Renal cortical epithelial cell (primary cell): ENCODE data around the gene ABTB1. TPM values are rescaled to one million over a fixed set of nuclear protein-coding genes. Genes with fewer than 3 reads are reported as not detected.

Experiments
- DNase-seq: peaks from one replicate; pipeline ENCODE4 v3.0.0-alpha.2; 2011; ENCODE audit warnings: low read depth
- total RNA-seq: library from RNA; depleted of rRNA; stranded (reverse); fragments of >200 nt; gene quantifications from 2 replicates; pipeline ENCODE4 v1.2.3, GENCODE V29; 2014

The ABTB1 gene
- total RNA-seq = 5.4 and 13.5 TPM in 2 replicates

GRCh38 chr3:127672429-127673190 is at the start of gene ABTB1:
Gene ABTB1 (plus strand): TSS chr3:127672952. CDS start chr3:127673026, 74 bp downstream.
- DNase-seq = no peak

DNA sequence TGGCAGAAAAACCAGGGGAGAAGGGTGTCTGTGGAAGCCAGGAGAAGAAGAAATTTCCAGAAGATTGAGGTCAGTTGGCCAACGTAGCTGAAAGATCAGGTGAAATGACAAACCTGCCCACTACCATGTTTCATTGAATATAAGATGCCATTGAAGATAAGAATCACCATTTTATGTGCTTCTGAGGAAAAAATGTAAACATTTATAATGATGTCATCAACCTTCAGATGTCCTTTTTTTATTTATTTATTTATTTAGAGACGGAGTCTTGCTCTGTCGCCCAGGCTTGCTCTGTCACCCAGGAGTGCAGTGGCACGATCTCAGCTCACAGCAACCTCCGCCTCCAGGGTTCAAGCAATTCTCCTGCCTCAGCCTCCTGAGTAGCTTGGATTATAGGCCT is 48.7 kb upstream of the ABTB1 start:
- no peak for DNase-seq

- no peak for DNase-seq
These were observed 46.9 kb upstream of the ABTB1 start for GRCh38 chr3:127625821-127626220.

DNA sequence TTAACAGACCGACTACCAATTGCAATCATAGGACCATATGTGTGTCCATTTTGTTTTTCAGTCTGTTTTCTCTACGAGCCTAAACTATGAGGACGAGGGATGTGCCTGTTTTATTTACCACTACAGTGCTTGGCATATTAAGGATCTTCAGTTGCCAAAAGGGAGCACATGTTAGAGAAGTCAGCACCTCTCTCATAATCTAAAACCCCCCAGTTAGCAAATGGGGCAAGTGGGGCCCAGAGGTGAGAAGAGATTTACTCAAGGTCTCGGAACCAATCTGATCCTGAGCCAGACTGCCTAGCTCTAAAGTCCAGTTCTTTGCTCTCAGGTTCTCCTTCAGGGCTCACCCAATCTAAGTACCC is 44.3 kb upstream of the ABTB1 start:
- DNase-seq = no peak

GRCh38 chr3:127628788-127629466 is 43.8 kb upstream of the ABTB1 start, which contains the start of gene PODXL2:
Gene PODXL2 (plus strand): TSS chr3:127629185. CDS start chr3:127629220, 35 bp downstream.
- no peak for DNase-seq

DNA sequence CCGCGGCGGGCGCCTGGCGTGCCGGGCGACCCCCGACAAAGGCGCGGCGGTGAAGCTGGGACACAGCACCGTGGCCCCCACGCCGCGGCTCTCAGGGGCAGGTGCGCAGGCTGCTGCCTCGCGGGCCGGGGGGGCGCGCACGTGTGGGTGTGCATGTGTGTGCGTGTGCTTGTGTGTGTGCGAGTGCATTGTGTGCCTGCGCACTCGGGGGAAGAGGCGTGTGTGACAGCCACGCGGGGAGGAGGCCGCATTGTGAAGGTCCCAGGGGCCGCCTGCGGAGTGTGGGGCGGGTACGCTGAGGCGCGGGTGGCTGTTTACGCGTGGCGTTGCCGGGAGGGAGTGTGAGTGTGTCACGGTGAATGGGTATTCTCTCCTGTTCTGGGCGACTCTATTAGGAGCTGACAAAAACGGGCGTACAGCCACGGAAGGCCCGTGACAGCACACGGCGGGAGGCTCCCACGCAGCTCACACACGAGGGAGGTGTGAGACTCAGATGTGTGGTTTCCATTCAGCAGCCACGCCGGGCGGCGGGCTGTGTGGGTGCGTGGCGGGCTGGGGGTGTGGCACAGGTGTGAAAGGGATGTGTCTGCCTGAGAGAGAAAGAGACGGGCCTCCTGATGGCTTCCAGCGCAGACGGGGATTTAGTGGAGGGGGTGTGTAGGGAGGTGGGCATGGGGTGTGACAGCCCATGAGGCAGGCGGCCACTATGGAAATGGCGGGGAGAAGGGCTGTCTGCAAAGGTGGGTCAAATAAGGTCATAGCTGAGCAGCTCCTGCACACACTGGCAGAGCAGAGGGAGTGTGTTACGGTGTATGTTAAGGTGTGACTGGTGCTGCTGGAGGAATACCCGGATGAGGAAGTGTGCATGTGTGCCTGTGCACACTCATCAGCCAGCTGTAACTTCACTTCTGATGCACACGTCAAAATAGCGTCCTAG is 43.0 kb upstream of the ABTB1 start:
- DNase-seq = no peak

DNA sequence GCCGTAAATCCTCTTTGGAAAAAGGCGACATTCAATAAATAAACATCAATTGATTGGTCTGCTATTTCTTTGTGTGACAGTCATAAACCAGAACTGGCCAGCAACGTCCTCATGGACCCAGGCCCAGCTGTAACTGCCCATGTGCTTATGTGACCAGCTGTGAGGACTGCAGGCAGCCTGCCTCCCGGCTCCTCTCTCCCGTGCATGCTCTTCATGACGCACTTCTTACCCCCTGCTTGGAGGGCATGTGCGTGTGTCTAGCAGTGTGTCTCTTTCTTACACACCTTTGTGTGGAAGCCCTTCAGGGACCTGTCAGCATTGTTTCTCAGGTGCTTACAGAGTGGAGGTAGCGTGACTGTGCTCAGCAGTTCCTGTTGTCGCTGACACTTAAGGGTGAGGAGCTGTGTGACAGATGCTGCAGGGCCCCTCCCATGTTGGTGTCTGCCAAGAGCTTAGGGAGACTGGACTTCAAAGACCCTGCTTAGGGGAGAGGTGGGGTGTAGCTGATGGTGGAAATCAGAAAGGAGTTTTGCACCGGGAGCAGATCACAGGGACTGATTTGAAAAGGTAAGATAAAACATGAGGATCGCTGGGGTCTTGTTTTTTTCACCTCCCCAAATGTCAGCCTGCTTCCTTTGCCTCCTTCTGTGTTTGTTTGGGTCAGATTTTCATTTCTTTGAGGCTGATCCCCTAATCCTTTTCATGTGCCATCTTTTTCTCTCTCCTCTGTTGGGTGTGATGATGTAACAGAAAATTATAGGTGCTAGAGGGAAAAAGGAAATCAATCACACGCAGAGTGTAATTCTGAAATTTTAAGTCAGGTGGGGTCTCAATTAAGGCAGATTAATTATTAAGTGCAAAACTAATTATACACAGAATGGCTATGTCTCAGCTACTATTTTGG is 41.7 kb upstream of the ABTB1 start:
- no peak for DNase-seq

DNA sequence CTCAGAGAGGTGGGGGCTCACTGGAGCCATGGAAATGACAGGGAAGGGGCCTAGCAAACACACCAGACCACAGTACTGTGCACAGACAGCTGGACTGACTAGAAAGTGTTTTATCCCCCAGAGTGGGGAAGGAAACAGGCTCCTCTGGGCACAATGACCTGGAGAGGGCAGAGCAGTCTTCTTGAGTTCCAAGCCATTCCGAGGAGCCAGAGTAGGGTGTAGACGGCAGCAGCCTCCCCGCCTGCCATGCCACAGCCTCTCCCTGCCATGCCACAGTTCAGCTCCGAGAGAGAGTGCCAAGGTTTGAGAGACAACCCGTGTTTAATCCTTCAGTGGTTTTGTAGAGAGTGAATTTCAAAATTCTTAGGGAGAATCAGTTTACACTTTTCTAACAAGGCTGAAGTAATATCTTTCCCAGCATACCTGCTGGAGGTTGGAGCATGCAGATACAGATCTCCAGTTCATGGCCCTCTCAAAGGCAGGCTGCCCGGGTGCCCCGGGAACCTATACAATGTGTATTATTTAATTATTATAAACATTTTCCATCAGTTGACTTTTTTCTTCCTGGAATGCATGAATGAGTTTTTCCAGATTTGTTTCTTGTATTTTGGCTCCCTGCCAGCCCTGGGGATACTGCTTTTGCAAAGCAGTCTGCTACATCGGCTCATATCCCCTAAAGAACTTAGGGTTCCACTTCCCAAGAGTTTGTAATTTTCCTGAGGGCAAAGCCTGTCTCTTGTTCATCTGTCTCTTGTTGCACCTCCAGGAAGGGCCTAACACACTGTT is 40.5 kb upstream of the ABTB1 start:
- no peak for DNase-seq

DNA sequence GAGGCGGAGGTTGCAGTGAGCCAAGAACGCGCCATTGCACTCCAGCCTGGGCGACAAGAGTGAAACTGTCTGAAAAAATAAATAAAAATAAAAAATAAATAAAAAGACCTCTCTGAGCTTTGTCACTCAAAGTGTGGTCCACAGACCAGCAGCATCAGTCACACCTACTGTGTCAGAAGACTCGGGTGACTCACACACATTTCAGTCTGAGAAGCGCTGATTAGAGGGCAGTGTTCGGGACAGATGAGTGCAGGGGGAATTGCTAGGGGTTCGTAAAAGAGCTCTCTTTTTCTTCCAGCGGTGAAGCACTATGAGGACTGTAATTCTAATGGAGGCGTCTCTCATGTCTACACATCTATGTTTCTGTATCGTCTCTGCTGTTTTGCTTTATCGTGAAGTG is 38.1 kb upstream of the ABTB1 start:
- DNase-seq = no peak

- DNase-seq = no peak
These were observed 35.2 kb upstream of the ABTB1 start for GRCh38 chr3:127637546-127637945.

GRCh38 chr3:127637971-127638370 is 34.8 kb upstream of the ABTB1 start:
- peak; percentile 69 for DNase-seq

DNA sequence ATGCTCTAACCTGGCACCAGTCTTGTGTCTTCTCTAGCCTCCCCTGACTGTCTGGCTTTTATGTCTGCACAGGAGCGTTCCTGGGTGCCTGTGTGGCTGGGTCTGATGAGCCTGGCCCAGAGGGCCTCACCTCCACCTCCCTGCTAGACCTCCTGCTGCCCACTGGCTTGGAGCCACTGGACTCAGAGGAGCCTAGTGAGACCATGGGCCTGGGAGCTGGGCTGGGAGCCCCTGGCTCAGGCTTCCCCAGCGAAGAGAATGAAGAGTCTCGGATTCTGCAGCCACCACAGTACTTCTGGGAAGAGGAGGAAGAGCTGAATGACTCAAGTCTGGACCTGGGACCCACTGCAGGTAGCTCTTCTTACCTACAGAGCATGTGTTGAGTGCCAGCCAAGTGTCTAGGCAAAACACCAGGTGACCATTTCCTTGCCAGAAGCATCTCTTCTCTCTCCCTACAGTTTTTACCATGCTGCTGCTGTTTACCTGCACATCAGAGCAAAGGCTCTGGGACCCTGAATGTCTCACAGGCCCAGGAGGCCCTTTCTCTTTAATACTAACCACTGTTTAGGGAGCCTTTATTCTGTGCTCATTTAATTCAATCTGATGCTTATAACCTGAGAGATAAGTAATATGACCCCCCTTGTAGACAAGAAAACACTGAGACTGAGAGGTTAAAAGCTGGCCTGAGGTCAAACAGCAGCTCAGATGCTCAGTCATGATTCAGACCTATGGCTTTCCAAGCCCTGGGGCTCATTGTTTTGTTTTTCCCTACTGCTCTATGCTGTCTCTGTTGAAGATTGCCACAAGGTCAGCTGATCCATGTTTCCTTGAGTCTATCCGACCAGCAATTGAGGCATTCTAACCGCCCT is 33.3 kb upstream of the ABTB1 start:
- DNase-seq = peak; percentile 83

DNA sequence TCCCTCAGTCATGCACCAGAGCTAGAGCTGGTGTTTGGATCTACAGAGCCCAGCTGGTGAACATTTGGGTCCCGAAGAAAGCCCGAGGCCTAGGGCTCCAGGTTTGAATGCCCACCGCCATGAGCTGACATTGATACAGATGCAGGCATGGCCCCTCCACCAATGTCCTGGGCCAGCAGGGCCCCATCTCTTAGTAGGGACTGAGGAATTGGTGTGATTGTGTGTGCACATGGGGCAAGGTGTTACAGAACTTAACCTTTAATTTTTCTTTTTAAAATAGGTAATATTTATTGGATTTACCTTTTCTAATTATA is 32.8 kb upstream of the ABTB1 start:
- no peak for DNase-seq

GRCh38 chr3:127644641-127645370 is 27.9 kb upstream of the ABTB1 start:
- no peak for DNase-seq

DNA sequence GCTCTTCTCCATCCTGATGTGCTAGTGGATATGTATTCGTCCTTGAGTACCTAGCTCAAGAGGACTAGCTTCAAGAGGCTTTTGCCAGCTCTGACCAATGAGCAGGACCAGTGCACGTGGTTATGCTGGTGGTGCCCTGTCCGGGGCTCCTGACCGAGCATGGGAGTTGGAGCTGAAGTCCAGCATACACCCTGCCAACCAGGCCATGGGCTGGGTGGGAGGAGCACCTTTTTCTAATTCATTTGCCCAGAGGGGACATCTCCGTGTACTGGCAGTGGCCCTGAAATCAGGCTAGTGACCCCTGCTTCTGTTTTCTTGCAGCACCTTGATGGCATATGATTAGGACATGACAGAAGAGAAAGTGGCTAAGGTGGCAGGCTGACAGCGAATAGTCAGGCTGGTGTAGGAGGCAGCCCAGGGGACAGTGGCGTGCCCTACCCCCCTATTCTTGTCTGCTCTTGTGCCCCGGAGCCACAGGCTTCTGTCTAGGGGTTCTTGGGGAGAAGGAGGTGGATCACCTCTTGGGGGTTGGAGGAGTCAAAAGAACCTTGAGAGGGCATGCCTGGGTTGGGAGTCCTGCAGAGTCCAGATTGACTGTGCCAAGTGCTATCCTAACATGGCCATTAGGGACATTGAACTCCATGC is 27.3 kb upstream of the ABTB1 start:
- no peak for DNase-seq

GRCh38 chr3:127646501-127647046 is 26.2 kb upstream of the ABTB1 start:
- no peak for DNase-seq

- peak; percentile 83 for DNase-seq
These were observed 25.4 kb upstream of the ABTB1 start for GRCh38 chr3:127647166-127647844.

DNA sequence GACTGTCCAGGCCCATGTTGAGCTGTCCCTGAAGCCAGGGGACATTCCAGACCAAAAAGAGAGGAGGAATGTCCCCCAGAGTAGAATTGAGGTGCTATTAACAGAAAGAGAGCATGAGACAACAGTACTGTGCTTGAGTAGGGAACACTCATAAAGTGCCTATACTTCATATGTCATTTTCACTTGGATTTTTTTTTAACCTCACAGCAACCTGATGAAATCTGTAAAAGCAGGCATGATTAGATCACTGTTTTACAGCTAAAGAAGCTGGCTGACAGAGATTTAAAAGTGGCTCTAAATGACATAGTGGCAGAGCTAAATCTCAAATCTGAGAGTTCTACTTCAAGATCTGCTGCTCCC is 24.9 kb upstream of the ABTB1 start:
- DNase-seq = no peak
